Gastrocnemius medialis (tissue), 4 donors: ENCODE measurements around the gene HTR4. TPM values are rescaled to one million over a fixed set of nuclear protein-coding genes. Genes with fewer than 3 reads are reported as not detected.

Experiments used
- ATAC-seq, 2 donors: fragments of 150-250 bp; one replicate each; pipeline ENCODE4 v1.9.1; 2016
- DNase-seq, 2 donors: peaks; one replicate each; pipeline ENCODE4 v3.0.0-alpha.2; 2019
- H3K27ac ChIP-seq, 4 donors: fragments of 200-600 bp; sonication (generic); 1 replicate in 1 of 4; 2 replicates in 3 of 4; pipeline ENCODE4 v1.5.1; 2016 to 2018; ENCODE audit warnings: mild to moderate bottlenecking in 2 of 4, moderate library complexity in 1 of 4
- H3K27me3 ChIP-seq, 3 donors: fragments of 200-600 bp; sonication (generic) in 2 of 3; 1 replicate in 1 of 3; 2 replicates in 2 of 3; pipeline versions ENCODE4 v1.5.1 to v1.6.0; 2016 to 2019; ENCODE audit warnings: mild to moderate bottlenecking in 1 of 3, moderate library complexity in 1 of 3
- H3K36me3 ChIP-seq, 2 donors: fragments of 200-600 bp; sonication (generic) in 1 of 2; one replicate each; pipeline ENCODE4 v1.5.1; 2017 to 2018
- H3K4me1 ChIP-seq, 2 donors: fragments of 200-600 bp; sonication (generic) in 1 of 2; one replicate each; pipeline ENCODE4 v1.5.1; 2016 to 2017; ENCODE audit warnings: mild to moderate bottlenecking in 2 of 2
- H3K4me3 ChIP-seq, 4 donors: fragments of 200-600 bp; sonication (generic) in 3 of 4; 1 replicate in 1 of 4; 2 replicates in 3 of 4; pipeline ENCODE4 v1.5.1; 2016 to 2019; ENCODE audit warnings: mild to moderate bottlenecking in 2 of 4
- H3K9me3 ChIP-seq, 3 donors: fragments of 200-600 bp; sonication (generic) in 2 of 3; 1 replicate in 1 of 3; 2 replicates in 2 of 3; pipeline ENCODE4 v1.5.1; 2016 to 2019
- CTCF ChIP-seq, 5 experiments: fragments of 450-650 bp in 3 of 5; fragments of 200-600 bp in 2 of 5; sonication (generic) in 2 of 5; IDR thresholded peaks in 4 of 5; conservative IDR thresholded peaks in 1 of 5; 1 replicate in 4 of 5; 2 replicates in 1 of 5; pipeline ENCODE4 v1.5.1; 2016 to 2019; ENCODE audit warnings: antibody characterized with exemption in 5 of 5, mild to moderate bottlenecking in 3 of 5, moderate library complexity in 3 of 5
- POLR2A ChIP-seq, 2 donors: fragments of 450-650 bp; IDR thresholded peaks; one replicate each; pipeline ENCODE4 v1.6.1; 2017; ENCODE audit warnings: antibody characterized with exemption in 2 of 2, mild to moderate bottlenecking in 2 of 2, moderate library complexity in 2 of 2
- in situ Hi-C, 4 donors: fragments of 200-750 bp; cut with MboI; loops; one replicate each; pipeline versions ENCODE4 v1.15.0 to v1.8.0; 2017; ENCODE audit warnings: low sequenced_read_pairs in 4 of 4
- intact Hi-C: fragments of 100-400 bp; cut with DNase I; formaldehyde crosslinking; loops from one replicate; pipeline ENCODE4 v1.15.1; 2023; ENCODE audit warnings: low total_unique reads
- total RNA-seq, 4 donors: library from RNA; depleted of rRNA; stranded (reverse); fragments of >200 nt; gene quantifications; one replicate each; pipeline versions ENCODE4 v1.1.0 to v1.2.3, GENCODE V29; 2016

HTR4 gene
- total RNA-seq, 4 donors from 2014 or later, result 0.41 to 0.51 TPM; not detected in 2

- in situ Hi-C loops, result no loop called here
- TF ChIP-seq CTCF (IDR thresholded peaks at IDR 0.05 in 4 of 5, conservative IDR thresholded peaks at IDR 0.05 in 1 of 5), result no peak
- TF ChIP-seq POLR2A (IDR thresholded peaks at IDR 0.05), result no peak
- H3K9me3 ChIP-seq, result no peaks in the 10 kb centered on the region
- intact Hi-C loops, result no loop called here
- H3K27me3 ChIP-seq, result peaks cover 10 to 21% (median 17%) of the 10 kb centered on the region in 3 donors
- no peaks in the 10 kb centered on the region for H3K36me3 ChIP-seq
- no peaks in the 10 kb centered on the region for H3K4me1 ChIP-seq
- no peak overlapping the region for H3K4me3 ChIP-seq
- H3K27ac ChIP-seq, result no peak overlapping the region
- DNase-seq (no peak), ATAC-seq (no peak)
These were observed 964 bp downstream of the HTR4 start for GRCh38 chr5:148653291-148653835.

GRCh38 chr5:148651528-148651927, 2.8 kb downstream of the HTR4 start:
- Histone ChIP-seq H3K4me1 (no peaks in the 10 kb centered on the region), H3K36me3 (no peaks in the 10 kb centered on the region), H3K27me3 (peaks cover 10 to 21% (median 14%) of the 10 kb centered on the region in 3 donors), H3K9me3 (no peaks in the 10 kb centered on the region), H3K4me3 (no peak overlapping the region), H3K27ac (no peak overlapping the region)
- ATAC-seq, result no peak
- intact Hi-C loops, result no loop called here
- in situ Hi-C loops, result no loop called here
- no peak for TF ChIP-seq CTCF (IDR thresholded peaks at IDR 0.05 in 4 of 5, conservative IDR thresholded peaks at IDR 0.05 in 1 of 5)
- no peak for DNase-seq

- Histone ChIP-seq H3K9me3 (no peaks in the 10 kb centered on the region), H3K27me3 (no peaks in the 10 kb centered on the region), H3K36me3 (no peaks in the 10 kb centered on the region), H3K4me1 (no peaks in the 10 kb centered on the region), H3K4me3 (no peak overlapping the region), H3K27ac (no peak overlapping the region)
- intact Hi-C loops, result no loop called here
- no peak for TF ChIP-seq POLR2A (IDR thresholded peaks at IDR 0.05)
- TF ChIP-seq CTCF (IDR thresholded peaks at IDR 0.05 in 4 of 5, conservative IDR thresholded peaks at IDR 0.05 in 1 of 5), result no peak
- no peak for DNase-seq
- no peak for ATAC-seq
- in situ Hi-C loops, result no loop called here
These were observed 8.8 kb downstream of the HTR4 start for GRCh38 chr5:148645527-148645926.

- no peak for DNase-seq
- no peak overlapping the region for H3K27ac ChIP-seq
- no peak overlapping the region for H3K4me3 ChIP-seq
- TF ChIP-seq POLR2A (IDR thresholded peaks at IDR 0.05), result no peak
- TF ChIP-seq CTCF (IDR thresholded peaks at IDR 0.05 in 4 of 5, conservative IDR thresholded peaks at IDR 0.05 in 1 of 5), result no peak
- intact Hi-C loops, result no loop called here
- no peaks in the 10 kb centered on the region for H3K4me1 ChIP-seq
- in situ Hi-C loops, result no loop called here
- ATAC-seq, result no peak
- H3K27me3 ChIP-seq, result no peaks in the 10 kb centered on the region
- H3K36me3 ChIP-seq, result no peaks in the 10 kb centered on the region
- H3K9me3 ChIP-seq, result no peaks in the 10 kb centered on the region
These were observed 12.6 kb downstream of the HTR4 start for GRCh38 chr5:148641735-148642134.

GRCh38 chr5:148640471-148640870, 13.9 kb downstream of the HTR4 start:
- Histone ChIP-seq H3K4me3 (no peak overlapping the region), H3K9me3 (no peaks in the 10 kb centered on the region), H3K27ac (no peak overlapping the region), H3K27me3 (no peaks in the 10 kb centered on the region), H3K4me1 (no peaks in the 10 kb centered on the region), H3K36me3 (no peaks in the 10 kb centered on the region)
- in situ Hi-C loops (no loop called here), intact Hi-C loops (no loop called here)
- TF ChIP-seq POLR2A (IDR thresholded peaks at IDR 0.05), result no peak
- TF ChIP-seq CTCF (IDR thresholded peaks at IDR 0.05 in 4 of 5, conservative IDR thresholded peaks at IDR 0.05 in 1 of 5), result no peak
- ATAC-seq (no peak), DNase-seq (no peak)
